Effector CD8-positive, alpha-beta T cell (primary cell): ENCODE measurements around the gene GORAB.

Experiments used
- DNase-seq: peaks from one replicate; lab custom pipeline; 2025; lab: John Stamatoyannopoulos, UW

The GORAB gene

DNA sequence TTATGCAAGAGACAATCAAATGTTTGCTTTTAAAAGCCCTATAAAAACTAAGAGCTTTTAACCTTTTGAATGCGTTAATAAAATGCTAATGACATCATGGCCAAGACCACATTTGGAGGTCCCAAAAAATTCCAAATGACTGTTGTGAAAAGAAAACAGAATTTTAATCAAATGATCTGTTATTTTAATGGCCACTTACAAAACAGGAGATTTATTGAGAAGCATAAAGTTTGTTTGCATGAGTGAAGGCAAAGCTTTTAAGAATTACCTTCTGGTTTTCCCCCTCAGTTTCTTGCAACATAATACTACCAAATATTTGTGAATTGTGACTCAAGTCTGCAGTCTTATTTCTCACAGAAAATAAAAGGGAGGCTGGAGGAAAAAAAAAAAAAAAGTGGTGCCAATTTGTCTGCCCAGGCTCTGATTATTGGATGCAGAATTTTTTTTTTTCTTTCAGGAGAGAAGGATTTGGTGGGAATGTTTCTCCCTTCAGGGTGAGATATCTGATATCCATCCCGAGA is 60.7 kb downstream of the GORAB start:
- DNase-seq, result no peak

- DNase-seq, result no peak
Observed at GRCh38 chr1:170593173-170594011, 61.4 kb downstream of the GORAB start.

DNA sequence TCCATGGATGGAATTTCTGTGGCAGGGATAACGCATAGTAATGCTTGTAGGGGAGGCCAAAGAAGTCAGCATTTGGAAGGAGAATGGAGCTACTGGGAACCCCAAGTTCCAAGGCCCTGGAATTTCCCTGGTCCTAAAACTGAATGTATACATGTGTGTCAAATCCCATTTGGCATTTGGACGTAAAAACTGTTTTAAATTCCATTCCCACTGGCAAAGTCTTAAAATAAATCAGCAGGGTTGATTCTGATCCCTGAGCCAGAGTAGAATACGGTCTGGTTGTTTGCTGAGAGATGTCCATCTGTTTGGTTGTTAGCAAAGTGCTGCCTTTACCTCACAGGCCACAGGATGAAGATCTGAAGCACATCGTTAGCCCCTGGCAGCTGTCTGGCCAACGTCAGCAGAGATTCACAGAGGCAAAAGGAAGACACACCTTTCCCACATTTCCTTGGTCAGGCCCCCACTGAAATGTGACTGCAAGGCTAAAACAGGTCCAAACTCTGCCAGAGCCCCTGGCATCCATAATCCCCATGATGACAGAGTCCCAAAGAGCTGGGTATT is 62.2 kb downstream of the GORAB start:
- DNase-seq, result no peak

DNA sequence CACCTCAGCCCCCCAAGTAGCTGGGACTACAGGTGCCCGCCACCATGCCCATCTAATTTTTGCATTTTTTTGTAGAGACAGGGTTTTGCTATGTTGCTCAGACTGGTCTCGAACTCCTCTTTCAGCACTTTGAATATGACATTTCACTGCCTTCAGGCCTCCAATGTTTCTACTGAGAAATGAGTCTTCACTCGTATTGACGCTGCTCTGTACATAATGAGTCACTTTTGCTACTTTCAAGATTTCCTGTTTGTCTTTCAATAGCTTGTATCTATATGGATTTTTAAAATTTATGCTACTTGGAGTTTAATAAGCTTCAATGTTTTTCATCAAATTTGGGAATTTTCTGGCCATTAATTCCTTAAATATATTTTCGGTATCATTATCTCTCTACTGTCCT is 64.7 kb downstream of the GORAB start:
- DNase-seq, result no peak

GRCh38 chr1:170598618-170599017 is 66.7 kb downstream of the GORAB start:
- no peak for DNase-seq

DNA sequence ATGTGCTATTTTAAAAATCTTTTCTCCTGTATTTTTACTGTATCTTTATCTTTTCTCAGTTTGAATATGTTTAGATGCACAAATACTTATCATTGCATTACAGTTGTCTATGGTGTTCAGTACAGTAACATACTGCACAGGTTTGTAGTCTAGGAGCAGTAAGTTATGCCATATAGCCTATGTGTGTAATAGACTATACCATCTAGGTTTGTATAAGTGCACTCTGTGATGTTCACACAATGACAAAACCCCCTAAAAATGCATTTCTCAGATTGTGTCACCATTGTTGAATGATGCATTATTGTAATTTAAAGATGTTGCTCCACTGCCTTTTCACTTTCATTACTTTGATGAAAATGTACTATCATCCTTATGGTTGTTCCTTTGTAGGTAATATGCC is 67.1 kb downstream of the GORAB start:
- no peak for DNase-seq

DNA sequence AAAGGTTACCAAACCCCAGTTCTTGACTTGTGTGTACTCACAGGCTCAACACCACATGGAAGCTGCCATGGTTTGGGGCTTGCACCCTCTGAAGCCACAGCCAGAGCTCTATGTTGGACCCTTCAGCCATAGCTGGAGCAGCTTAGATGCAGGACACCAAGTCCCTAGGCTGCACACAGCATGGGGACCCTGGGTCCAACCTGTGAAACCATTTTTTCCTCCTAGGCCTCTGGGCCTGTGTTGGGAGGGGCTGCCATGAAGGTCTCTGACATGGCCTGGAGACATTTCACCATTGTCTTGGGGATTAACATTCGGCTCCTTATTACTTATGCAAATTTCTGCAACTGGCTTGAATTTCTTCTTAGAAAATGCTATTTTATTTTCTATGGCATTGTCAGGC is 69.9 kb downstream of the GORAB start:
- DNase-seq, result no peak
